Stimulated activated naive CD8-positive, alpha-beta T cell treated with anti-CD3 and anti-CD28 coated beads, Interleukin-15, amount 100 ng/mL, for 72 hours (primary cell): ENCODE measurements around the gene OR10G2.
"Not testable (repeated sequence)": the region's sequence is repeated elsewhere in the genome, so short reads cannot be mapped to it uniquely, and the experiment has no call there.

Experiments
- ATAC-seq: fragments of 150-1000 bp; cut with Tn5 transposase; 2 replicates; pipeline ENCODE4 v1.10.0; 2021; ENCODE audit warnings: mild to moderate bottlenecking, moderate library complexity
- DNase-seq, 2 donors: peaks; one replicate each; pipeline ENCODE4 v3.0.0; 2021 to 2022
- H3K27ac Mint-ChIP-seq, 2 donors: one replicate each; pipeline ENCODE4 v1.8.0; 2022; ENCODE audit warnings: mild to moderate bottlenecking in 2 of 2, mixed read lengths in 2 of 2, moderate library complexity in 2 of 2
- H3K27me3 Mint-ChIP-seq: one replicate; pipeline ENCODE4 v1.8.0; 2022; ENCODE audit warnings: mixed read lengths
- H3K4me1 Mint-ChIP-seq: one replicate; pipeline ENCODE4 v1.8.0; 2022; ENCODE audit warnings: mild to moderate bottlenecking, mixed read lengths
- H3K4me3 Mint-ChIP-seq, 2 donors: one replicate each; pipeline ENCODE4 v1.8.0; 2022; ENCODE audit warnings: mild to moderate bottlenecking in 2 of 2, mixed read lengths in 2 of 2, moderate library complexity in 1 of 2
- H3K9me3 Mint-ChIP-seq, 2 donors: one replicate each; pipeline ENCODE4 v1.8.0; 2022; ENCODE audit warnings: mixed read lengths in 2 of 2

The OR10G2 gene

DNA sequence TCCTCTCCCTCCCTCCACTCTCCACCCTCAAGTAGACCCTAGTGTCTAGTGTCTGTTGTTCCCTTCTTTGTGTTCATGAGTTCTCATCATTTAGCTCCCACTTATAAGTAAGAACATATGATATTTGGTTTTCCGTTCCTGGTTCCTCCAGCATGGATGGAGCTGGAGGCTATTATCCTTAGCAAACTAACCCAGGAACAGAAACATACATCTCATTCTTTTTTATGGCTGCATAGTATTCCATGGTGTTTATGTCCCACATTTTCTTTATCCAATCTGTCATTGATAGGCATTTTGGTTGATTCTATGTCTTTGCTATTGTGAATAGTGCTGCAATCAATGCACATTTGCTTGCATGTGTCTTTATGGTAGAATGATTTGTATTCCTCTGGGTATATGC is 4.2 kb downstream of the OR10G2 start:
- H3K27ac Mint-ChIP-seq, DNase-seq, H3K4me3 Mint-ChIP-seq, ATAC-seq, H3K4me1 Mint-ChIP-seq, H3K9me3 Mint-ChIP-seq: not testable (repeated sequence)
- H3K27me3 Mint-ChIP-seq: peaks cover 20% of the 10 kb centered on the region

DNA sequence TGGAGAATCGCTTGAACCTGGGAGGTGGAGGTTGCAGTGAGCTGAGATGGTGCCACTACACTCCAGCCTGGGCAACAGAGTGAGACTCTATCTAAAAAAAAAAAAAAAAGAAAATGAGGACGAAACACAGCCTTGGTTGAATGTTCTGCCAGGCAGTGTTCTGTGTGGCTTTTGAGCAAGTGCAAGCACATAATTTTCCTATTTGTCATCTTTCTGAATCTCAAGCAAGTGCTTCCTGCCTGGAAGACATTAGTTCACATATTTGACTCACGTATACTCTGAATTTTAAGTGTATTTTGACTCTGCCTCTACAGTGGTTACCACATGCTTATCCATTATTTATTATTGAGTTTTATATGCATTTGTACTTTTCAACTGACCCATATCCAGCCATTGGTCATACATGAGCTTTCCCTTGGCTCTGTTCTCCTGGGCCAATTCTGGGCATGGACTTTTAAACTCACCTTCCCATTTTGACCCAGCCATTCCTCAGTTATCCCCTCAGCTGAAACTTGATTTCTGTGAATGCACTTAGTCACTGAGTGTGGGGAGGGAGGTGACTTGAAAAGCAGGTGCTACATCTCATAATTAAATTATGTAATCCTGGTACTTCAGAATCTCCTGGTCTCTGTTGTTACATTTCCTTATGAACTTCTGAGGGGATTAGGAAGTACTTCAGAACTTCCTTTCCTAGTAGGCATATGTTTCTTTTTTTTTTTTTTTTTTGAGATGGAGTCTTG is 8.1 kb downstream of the OR10G2 start:
- Mint-ChIP-seq H3K4me3 (no peak overlapping the region), H3K4me1 (no peaks in the 10 kb centered on the region), H3K27ac (no peak overlapping the region), H3K27me3 (peaks cover 27% of the 10 kb centered on the region), H3K9me3 (peaks cover 0 to 7% of the 10 kb centered on the region in 2 donors)
- DNase-seq (no peak), ATAC-seq (no peak)

GRCh38 chr14:21617614-21618013 is 17.1 kb downstream of the OR10G2 start:
- Mint-ChIP-seq H3K27me3 (peaks cover 20% of the 10 kb centered on the region), H3K4me1 (no peaks in the 10 kb centered on the region), H3K4me3 (no peak overlapping the region), H3K9me3 (no peaks in the 10 kb centered on the region), H3K27ac (no peak overlapping the region)
- no peak for DNase-seq
- no peak for ATAC-seq

GRCh38 chr14:21614240-21614639 is 20.5 kb downstream of the OR10G2 start:
- Mint-ChIP-seq H3K27ac (no peak overlapping the region), H3K4me1 (no peaks in the 10 kb centered on the region), H3K4me3 (no peak overlapping the region), H3K27me3 (peaks cover 3% of the 10 kb centered on the region), H3K9me3 (no peaks in the 10 kb centered on the region)
- no peak for ATAC-seq
- no peak for DNase-seq

- DNase-seq (no peak), ATAC-seq (no peak)
- H3K27ac Mint-ChIP-seq: no peak overlapping the region
- no peak overlapping the region for H3K4me3 Mint-ChIP-seq
- peaks cover 9% of the 10 kb centered on the region for H3K27me3 Mint-ChIP-seq
- no peaks in the 10 kb centered on the region for H3K4me1 Mint-ChIP-seq
- no peaks in the 10 kb centered on the region for H3K9me3 Mint-ChIP-seq
These were observed 22.4 kb downstream of the OR10G2 start for GRCh38 chr14:21612324-21612723.

DNA sequence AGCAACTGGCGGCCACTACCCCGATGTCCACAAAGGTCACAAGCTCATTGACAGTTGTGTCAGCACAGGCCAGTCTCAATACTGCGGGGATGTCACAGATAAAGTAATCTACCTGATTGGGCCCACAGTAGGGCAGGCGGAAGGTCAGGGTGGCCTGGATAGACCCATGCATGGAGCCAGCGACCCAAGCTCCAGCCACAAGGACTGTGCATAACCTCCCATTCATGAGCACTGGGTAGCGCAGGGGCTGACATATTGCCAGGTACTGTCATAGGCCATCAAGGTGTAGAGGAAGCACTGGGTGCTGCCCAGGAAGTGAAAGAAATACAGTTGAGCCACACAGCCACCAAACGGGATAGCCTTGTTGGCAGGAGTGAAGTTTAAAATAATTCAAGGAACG is 32.6 kb downstream of the OR10G2 start:
- not testable (repeated sequence) for H3K4me3 Mint-ChIP-seq, H3K4me1 Mint-ChIP-seq, DNase-seq, H3K9me3 Mint-ChIP-seq, ATAC-seq, H3K27ac Mint-ChIP-seq
- H3K27me3 Mint-ChIP-seq: peaks cover 18% of the 10 kb centered on the region

GRCh38 chr14:21589317-21589716 is 45.4 kb downstream of the OR10G2 start:
- Mint-ChIP-seq H3K4me1 (no peaks in the 10 kb centered on the region), H3K27me3 (peaks cover 9% of the 10 kb centered on the region), H3K9me3 (peaks cover 14 to 18% of the 10 kb centered on the region in 2 donors), H3K4me3 (no peak overlapping the region), H3K27ac (no peak overlapping the region)
- no peak for ATAC-seq
- DNase-seq: no peak
